HG03354 (cell line): Measurements from ENCODE around the gene RXRB.
"Not testable (repeated sequence)": the region's sequence is repeated elsewhere in the genome, so short reads cannot be mapped to it uniquely, and the experiment has no call there.

Experiments used
- ATAC-seq: cut with Tn5 transposase; IDR thresholded peaks from one replicate; pipeline ENCODE4 v1.9.1; 2021; ENCODE audit warnings: mild to moderate bottlenecking; ENCODE audit not compliant: unreplicated experiment, poor library complexity, severe bottlenecking

The RXRB gene

GRCh38 chr6:33167374-33168283, 32.8 kb downstream of the RXRB start:
- ATAC-seq, result no peak

GRCh38 chr6:33166811-33167210, 33.7 kb downstream of the RXRB start:
- ATAC-seq, result no peak

GRCh38 chr6:33166363-33166762, 34.1 kb downstream of the RXRB start:
- no peak for ATAC-seq

GRCh38 chr6:33165581-33166258, 34.7 kb downstream of the RXRB start:
- no peak for ATAC-seq

- ATAC-seq, result no peak
Measured at GRCh38 chr6:33164665-33165373, 35.6 kb downstream of the RXRB start.

- no peak for ATAC-seq
Measured at GRCh38 chr6:33164176-33164575, 36.3 kb downstream of the RXRB start.

GRCh38 chr6:33163540-33163939, 36.9 kb downstream of the RXRB start:
- no peak for ATAC-seq

GRCh38 chr6:33161354-33162331, 38.8 kb downstream of the RXRB start:
- ATAC-seq, result no peak

GRCh38 chr6:33160728-33161344, 39.6 kb downstream of the RXRB start:
- no peak for ATAC-seq

- ATAC-seq, result no peak
Measured at GRCh38 chr6:33160096-33160495, 40.4 kb downstream of the RXRB start.

- ATAC-seq, result no peak
Measured at GRCh38 chr6:33156964-33157363, 43.5 kb downstream of the RXRB start.

- ATAC-seq, result no peak
Measured at GRCh38 chr6:33156561-33156960, 43.9 kb downstream of the RXRB start.

GRCh38 chr6:33154349-33154748, 46.1 kb downstream of the RXRB start:
- ATAC-seq, result no peak

- ATAC-seq, result no peak
Measured at GRCh38 chr6:33151050-33151449, 49.4 kb downstream of the RXRB start.

GRCh38 chr6:33150560-33150959, 49.9 kb downstream of the RXRB start:
- not testable (repeated sequence) for ATAC-seq

- no peak for ATAC-seq
Measured at GRCh38 chr6:33147807-33148666, 52.4 kb downstream of the RXRB start.

GRCh38 chr6:33144373-33144772, 56.1 kb downstream of the RXRB start:
- no peak for ATAC-seq
